ENCODE data around the gene FCSK. TPM values are rescaled to one million over a fixed set of nuclear protein-coding genes. Genes with fewer than 3 reads are reported as not detected.

The FCSK gene
- total and polyA plus RNA-seq, 2 of the 13 experiments (the other 11 are each of a cell fraction or from before 2014, with no cell fraction given) = 9.1 to 19.2 TPM

DNA sequence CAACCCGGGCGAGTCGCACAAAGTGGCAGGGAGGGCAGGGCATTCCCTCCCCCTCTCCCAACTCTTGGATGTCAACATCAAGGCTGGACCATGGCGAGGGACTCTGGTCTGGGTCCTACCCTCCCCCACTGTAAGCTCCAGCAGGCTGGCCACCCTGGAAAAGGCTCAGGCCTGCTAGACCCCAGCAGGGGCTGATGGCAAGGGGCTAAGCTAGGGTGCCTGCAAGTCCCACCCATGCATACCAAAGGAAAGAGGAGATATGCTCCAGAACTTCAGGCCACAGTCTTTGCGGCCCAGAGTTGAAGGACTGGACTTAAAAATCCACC, 35.4 kb upstream of the FCSK start (continued):
- 0 out of 2 replicates have a peak, but pooled peaks have one; percentile 51 for TF ChIP-seq ZSCAN29 (CRISPR knock-in tag; conservative IDR thresholded peaks at IDR 0.05)
- TF ChIP-seq ZNF720 (CRISPR knock-in tag; IDR thresholded peaks at IDR 0.05) = peak; percentile 26; the same call in 1 of the 2 replicates
- TF ChIP-seq, protein P1, sequence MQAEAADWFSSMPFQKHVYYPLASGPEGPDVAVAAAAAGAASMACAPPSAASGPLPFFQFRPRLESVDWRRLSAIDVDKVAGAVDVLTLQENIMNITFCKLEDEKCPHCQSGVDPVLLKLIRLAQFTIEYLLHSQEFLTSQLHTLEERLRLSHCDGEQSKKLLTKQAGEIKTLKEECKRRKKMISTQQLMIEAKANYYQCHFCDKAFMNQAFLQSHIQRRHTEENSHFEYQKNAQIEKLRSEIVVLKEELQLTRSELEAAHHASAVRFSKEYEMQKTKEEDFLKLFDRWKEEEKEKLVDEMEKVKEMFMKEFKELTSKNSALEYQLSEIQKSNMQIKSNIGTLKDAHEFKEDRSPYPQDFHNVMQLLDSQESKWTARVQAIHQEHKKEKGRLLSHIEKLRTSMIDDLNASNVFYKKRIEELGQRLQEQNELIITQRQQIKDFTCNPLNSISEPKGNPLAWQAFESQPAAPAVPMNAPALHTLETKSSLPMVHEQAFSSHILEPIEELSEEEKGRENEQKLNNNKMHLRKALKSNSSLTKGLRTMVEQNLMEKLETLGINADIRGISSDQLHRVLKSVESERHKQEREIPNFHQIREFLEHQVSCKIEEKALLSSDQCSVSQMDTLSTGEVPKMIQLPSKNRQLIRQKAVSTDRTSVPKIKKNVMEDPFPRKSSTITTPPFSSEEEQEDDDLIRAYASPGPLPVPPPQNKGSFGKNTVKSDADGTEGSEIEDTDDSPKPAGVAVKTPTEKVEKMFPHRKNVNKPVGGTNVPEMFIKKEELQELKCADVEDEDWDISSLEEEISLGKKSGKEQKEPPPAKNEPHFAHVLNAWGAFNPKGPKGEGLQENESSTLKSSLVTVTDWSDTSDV (CRISPR knock-in tag; IDR thresholded peaks at IDR 0.05) = 0 out of 2 replicates have a peak, but pooled peaks have one; percentile 62
- no peak for TF ChIP-seq GATAD2A (CRISPR knock-in tag; IDR thresholded peaks at IDR 0.05)
- TF ChIP-seq, protein P2, sequence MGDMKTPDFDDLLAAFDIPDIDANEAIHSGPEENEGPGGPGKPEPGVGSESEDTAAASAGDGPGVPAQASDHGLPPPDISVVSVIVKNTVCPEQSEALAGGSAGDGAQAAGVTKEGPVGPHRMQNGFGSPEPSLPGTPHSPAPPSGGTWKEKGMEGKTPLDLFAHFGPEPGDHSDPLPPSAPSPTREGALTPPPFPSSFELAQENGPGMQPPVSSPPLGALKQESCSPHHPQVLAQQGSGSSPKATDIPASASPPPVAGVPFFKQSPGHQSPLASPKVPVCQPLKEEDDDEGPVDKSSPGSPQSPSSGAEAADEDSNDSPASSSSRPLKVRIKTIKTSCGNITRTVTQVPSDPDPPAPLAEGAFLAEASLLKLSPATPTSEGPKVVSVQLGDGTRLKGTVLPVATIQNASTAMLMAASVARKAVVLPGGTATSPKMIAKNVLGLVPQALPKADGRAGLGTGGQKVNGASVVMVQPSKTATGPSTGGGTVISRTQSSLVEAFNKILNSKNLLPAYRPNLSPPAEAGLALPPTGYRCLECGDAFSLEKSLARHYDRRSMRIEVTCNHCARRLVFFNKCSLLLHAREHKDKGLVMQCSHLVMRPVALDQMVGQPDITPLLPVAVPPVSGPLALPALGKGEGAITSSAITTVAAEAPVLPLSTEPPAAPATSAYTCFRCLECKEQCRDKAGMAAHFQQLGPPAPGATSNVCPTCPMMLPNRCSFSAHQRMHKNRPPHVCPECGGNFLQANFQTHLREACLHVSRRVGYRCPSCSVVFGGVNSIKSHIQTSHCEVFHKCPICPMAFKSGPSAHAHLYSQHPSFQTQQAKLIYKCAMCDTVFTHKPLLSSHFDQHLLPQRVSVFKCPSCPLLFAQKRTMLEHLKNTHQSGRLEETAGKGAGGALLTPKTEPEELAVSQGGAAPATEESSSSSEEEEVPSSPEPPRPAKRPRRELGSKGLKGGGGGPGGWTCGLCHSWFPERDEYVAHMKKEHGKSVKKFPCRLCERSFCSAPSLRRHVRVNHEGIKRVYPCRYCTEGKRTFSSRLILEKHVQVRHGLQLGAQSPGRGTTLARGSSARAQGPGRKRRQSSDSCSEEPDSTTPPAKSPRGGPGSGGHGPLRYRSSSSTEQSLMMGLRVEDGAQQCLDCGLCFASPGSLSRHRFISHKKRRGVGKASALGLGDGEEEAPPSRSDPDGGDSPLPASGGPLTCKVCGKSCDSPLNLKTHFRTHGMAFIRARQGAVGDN (CRISPR knock-in tag; IDR thresholded peaks at IDR 0.05) = peak; percentile 64
- no peak for TF ChIP-seq ZBTB1 (CRISPR knock-in tag; IDR thresholded peaks at IDR 0.05; ENCODE audit: borderline replicate concordance)
- TF ChIP-seq, protein P3, sequence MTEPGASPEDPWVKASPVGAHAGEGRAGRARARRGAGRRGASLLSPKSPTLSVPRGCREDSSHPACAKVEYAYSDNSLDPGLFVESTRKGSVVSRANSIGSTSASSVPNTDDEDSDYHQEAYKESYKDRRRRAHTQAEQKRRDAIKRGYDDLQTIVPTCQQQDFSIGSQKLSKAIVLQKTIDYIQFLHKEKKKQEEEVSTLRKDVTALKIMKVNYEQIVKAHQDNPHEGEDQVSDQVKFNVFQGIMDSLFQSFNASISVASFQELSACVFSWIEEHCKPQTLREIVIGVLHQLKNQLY (CRISPR knock-in tag; IDR thresholded peaks at IDR 0.05) = no peak
- TF ChIP-seq ZNF543 (CRISPR knock-in tag; IDR thresholded peaks at IDR 0.05) = 0 out of 2 replicates have a peak, but pooled peaks have one; percentile 40
- TF ChIP-seq SP5 (CRISPR knock-in tag; IDR thresholded peaks at IDR 0.05; ENCODE audit: borderline replicate concordance, low read depth) = 0 out of 2 replicates have a peak, but pooled peaks have one; percentile 32
- no peak for TF ChIP-seq ZNF329 (CRISPR knock-in tag; IDR thresholded peaks at IDR 0.05; ENCODE audit: low read depth)
- no peak for TF ChIP-seq EP300 (IDR thresholded peaks at IDR 0.05; ENCODE audit: low read depth in 2 of 2, low read length in 2 of 2)
- 0 out of 2 replicates have a peak, but pooled peaks have one; percentile 14 for TF ChIP-seq EP300 (CRISPR knock-in tag; IDR thresholded peaks at IDR 0.05; ENCODE audit: borderline replicate concordance)
- TF ChIP-seq, protein P4, sequence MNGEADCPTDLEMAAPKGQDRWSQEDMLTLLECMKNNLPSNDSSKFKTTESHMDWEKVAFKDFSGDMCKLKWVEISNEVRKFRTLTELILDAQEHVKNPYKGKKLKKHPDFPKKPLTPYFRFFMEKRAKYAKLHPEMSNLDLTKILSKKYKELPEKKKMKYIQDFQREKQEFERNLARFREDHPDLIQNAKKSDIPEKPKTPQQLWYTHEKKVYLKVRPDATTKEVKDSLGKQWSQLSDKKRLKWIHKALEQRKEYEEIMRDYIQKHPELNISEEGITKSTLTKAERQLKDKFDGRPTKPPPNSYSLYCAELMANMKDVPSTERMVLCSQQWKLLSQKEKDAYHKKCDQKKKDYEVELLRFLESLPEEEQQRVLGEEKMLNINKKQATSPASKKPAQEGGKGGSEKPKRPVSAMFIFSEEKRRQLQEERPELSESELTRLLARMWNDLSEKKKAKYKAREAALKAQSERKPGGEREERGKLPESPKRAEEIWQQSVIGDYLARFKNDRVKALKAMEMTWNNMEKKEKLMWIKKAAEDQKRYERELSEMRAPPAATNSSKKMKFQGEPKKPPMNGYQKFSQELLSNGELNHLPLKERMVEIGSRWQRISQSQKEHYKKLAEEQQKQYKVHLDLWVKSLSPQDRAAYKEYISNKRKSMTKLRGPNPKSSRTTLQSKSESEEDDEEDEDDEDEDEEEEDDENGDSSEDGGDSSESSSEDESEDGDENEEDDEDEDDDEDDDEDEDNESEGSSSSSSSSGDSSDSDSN (CRISPR knock-in tag; IDR thresholded peaks at IDR 0.05) = peak; percentile 17; the same call in 1 of the 2 replicates
- TF ChIP-seq, protein P5, sequence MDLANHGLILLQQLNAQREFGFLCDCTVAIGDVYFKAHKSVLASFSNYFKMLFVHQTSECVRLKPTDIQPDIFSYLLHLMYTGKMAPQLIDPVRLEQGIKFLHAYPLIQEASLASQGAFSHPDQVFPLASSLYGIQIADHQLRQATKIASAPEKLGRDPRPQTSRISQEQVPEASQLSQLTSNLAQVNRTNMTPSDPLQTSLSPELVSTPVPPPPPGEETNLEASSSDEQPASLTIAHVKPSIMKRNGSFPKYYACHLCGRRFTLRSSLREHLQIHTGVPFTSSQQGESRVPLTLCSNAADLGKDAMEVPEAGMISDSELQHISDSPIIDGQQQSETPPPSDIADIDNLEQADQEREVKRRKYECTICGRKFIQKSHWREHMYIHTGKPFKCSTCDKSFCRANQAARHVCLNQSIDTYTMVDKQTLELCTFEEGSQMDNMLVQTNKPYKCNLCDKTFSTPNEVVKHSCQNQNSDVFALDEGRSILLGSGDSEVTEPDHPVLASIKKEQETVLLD (CRISPR knock-in tag; IDR thresholded peaks at IDR 0.05; ENCODE audit: low read depth) = no peak
- TF ChIP-seq, protein P6, sequence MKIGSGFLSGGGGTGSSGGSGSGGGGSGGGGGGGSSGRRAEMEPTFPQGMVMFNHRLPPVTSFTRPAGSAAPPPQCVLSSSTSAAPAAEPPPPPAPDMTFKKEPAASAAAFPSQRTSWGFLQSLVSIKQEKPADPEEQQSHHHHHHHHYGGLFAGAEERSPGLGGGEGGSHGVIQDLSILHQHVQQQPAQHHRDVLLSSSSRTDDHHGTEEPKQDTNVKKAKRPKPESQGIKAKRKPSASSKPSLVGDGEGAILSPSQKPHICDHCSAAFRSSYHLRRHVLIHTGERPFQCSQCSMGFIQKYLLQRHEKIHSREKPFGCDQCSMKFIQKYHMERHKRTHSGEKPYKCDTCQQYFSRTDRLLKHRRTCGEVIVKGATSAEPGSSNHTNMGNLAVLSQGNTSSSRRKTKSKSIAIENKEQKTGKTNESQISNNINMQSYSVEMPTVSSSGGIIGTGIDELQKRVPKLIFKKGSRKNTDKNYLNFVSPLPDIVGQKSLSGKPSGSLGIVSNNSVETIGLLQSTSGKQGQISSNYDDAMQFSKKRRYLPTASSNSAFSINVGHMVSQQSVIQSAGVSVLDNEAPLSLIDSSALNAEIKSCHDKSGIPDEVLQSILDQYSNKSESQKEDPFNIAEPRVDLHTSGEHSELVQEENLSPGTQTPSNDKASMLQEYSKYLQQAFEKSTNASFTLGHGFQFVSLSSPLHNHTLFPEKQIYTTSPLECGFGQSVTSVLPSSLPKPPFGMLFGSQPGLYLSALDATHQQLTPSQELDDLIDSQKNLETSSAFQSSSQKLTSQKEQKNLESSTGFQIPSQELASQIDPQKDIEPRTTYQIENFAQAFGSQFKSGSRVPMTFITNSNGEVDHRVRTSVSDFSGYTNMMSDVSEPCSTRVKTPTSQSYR (CRISPR knock-in tag; IDR thresholded peaks at IDR 0.05; ENCODE audit: borderline replicate concordance) = peak; percentile 93

Measured in HepG2 (cell line).